D721Med (cell line): ENCODE results near the gene MZT2A.
"Not testable (repeated sequence)": the region's sequence is repeated elsewhere in the genome, so short reads cannot be mapped to it uniquely, and the experiment has no call there.

ENCODE experiments used
- DNase-seq: peaks from one replicate; pipeline ENCODE4 v3.0.0; 2011; ENCODE audit warnings: low spot score; ENCODE audit not compliant: insufficient read length
- FAIRE-seq: peaks from 2 replicates; lab custom pipeline; 2011; peaks lifted over from hg19 to GRCh38; lab: Jason Lieb, UNC
- CTCF ChIP-seq: IDR thresholded peaks from 2 replicates; pipeline ENCODE4 v1.5.1; 2012; ENCODE audit warnings: mild to moderate bottlenecking, control low read depth; ENCODE audit not compliant: insufficient read depth; ENCODE audit errors: missing control alignments

Gene MZT2A

GRCh38 chr2:131493199-131493968 lies 1.2 kb upstream of the MZT2A start:
- DNase-seq (no peak), FAIRE-seq (no peak)
- no peak for TF ChIP-seq CTCF

- DNase-seq = peak; percentile 94
- peak; percentile 63 for TF ChIP-seq CTCF
- FAIRE-seq = no peak
Measured at GRCh38 chr2:131492418-131493198, 411 bp upstream of the MZT2A start.

- DNase-seq, FAIRE-seq: not testable (repeated sequence)
Measured at GRCh38 chr2:131491469-131491836, 744 bp downstream of the MZT2A start.

GRCh38 chr2:131490616-131491468 lies 1.4 kb downstream of the MZT2A start:
- FAIRE-seq, DNase-seq: not testable (repeated sequence)

- FAIRE-seq = no peak
- no peak for TF ChIP-seq CTCF
- no peak for DNase-seq
Measured at GRCh38 chr2:131488306-131489205, 3.6 kb downstream of the MZT2A start.

GRCh38 chr2:131486201-131486902 lies 5.8 kb downstream of the MZT2A start:
- DNase-seq, FAIRE-seq: not testable (repeated sequence)

- not testable (repeated sequence) for FAIRE-seq, DNase-seq
Measured at GRCh38 chr2:131484906-131485460, 7.2 kb downstream of the MZT2A start.

GRCh38 chr2:131483981-131484820 lies 8.0 kb downstream of the MZT2A start:
- not testable (repeated sequence) for FAIRE-seq, DNase-seq

GRCh38 chr2:131482506-131483155 lies 9.6 kb downstream of the MZT2A start:
- DNase-seq, FAIRE-seq: not testable (repeated sequence)

GRCh38 chr2:131480351-131480750 lies 11.8 kb downstream of the MZT2A start:
- not testable (repeated sequence) for DNase-seq, FAIRE-seq

- not testable (repeated sequence) for DNase-seq, FAIRE-seq
Measured at GRCh38 chr2:131478850-131479461, 13.2 kb downstream of the MZT2A start.
